NCI-H1105 (cell line): ENCODE results near the gene TMEM250.
"Not testable (repeated sequence)": the region's sequence is repeated elsewhere in the genome, so short reads cannot be mapped to it uniquely, and the experiment has no call there.

ENCODE experiments used
- DNase-seq: peaks from one replicate; lab custom pipeline; 2025; lab: John Stamatoyannopoulos, UW

Gene TMEM250

GRCh38 chr9:136111190-136111589 lies 7.5 kb downstream of the TMEM250 start:
- no peak for DNase-seq

DNA sequence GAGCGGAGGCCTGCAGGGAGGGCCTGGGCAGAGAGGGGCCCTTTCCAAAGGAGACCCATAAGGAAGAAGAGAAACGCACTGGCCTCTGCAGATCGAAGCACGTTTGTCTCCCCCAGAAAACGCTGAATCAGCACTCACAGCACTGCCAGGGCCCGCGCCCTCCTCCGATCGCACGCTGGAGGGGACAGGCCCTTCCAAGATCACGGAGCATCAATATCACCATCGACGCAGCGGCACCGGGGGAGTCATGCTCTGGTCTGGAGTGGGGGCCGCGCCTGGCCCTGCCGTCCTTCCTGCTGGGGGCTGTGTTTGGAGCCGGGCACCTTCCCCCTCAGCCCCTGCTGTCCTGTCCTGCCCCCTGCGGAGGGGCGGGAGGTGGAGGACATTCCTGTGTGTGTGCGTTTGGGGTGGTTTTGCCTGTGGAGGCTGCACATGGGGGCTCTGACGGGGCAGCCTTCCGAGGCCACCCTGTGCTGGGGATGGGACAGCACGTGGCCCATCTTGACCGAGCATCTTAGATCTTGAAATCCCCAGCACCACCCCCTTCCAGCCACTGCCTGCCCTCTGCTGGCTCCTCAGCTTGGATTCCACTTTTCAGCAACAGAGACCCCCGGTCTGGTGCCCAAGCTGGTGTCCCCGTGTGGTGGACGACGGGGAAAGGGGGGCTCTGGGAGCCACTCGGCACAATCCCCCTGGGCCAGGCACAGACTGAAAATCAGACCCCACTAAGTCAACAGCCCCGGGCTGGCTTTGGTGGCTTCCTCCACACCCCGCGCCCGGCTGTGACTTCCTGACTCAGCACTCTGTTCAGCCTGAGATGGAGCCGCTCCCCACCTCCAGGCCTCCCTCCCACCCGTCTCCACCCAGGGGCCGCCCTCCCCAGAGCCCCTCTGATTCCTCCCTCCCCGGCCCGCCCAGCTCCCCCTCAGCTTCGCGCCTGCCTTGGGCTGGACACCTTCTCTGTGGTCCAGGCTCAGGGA lies 8.3 kb downstream of the TMEM250 start:
- no peak for DNase-seq

DNA sequence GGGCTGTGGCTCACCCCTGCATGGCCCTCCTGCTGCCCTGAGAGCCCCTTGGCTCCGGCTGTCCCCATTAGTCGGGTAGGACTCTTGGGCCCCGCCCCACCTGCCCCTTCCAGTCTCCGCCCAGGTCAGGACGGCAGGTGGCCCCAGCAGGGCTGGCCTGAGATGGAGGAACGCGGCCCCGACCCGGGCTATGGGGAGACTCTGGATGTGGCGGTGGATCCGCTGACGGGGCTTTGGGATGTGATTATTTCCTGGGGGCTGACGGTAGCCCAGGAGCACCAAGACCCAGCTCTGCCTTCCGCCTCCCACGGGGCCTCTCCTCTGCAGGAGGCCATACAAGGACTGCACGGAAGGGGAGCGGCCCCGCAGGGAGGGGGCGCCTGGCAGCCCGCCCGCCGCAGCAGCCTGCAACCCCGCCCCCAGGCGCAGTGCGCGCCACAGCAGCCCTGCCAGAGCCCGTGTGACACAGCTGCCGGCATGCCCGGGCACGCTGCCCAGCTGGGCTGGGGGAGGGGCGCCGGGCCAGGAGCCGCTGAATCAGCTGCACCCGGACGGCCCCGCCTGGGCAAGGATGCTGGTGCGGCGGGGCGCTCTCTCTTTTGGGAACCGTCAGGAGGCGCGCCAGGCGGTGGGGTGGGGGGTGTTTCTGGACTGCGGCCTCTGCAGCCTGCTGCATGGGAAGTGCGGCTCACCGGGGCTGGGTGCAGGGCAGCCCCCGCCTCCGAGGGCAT lies 9.2 kb downstream of the TMEM250 start:
- peak; percentile 89 for DNase-seq

GRCh38 chr9:136108648-136109266 lies 9.9 kb downstream of the TMEM250 start:
- no peak for DNase-seq

- DNase-seq: no peak
Measured at GRCh38 chr9:136107953-136108647, 10.6 kb downstream of the TMEM250 start.

GRCh38 chr9:136107155-136107952 lies 11.3 kb downstream of the TMEM250 start:
- DNase-seq: no peak

GRCh38 chr9:136105398-136106135 lies 13.1 kb downstream of the TMEM250 start:
- no peak for DNase-seq

- no peak for DNase-seq
Measured at GRCh38 chr9:136104916-136105315, 13.8 kb downstream of the TMEM250 start.

GRCh38 chr9:136104488-136104800 lies 14.2 kb downstream of the TMEM250 start:
- no peak for DNase-seq

DNA sequence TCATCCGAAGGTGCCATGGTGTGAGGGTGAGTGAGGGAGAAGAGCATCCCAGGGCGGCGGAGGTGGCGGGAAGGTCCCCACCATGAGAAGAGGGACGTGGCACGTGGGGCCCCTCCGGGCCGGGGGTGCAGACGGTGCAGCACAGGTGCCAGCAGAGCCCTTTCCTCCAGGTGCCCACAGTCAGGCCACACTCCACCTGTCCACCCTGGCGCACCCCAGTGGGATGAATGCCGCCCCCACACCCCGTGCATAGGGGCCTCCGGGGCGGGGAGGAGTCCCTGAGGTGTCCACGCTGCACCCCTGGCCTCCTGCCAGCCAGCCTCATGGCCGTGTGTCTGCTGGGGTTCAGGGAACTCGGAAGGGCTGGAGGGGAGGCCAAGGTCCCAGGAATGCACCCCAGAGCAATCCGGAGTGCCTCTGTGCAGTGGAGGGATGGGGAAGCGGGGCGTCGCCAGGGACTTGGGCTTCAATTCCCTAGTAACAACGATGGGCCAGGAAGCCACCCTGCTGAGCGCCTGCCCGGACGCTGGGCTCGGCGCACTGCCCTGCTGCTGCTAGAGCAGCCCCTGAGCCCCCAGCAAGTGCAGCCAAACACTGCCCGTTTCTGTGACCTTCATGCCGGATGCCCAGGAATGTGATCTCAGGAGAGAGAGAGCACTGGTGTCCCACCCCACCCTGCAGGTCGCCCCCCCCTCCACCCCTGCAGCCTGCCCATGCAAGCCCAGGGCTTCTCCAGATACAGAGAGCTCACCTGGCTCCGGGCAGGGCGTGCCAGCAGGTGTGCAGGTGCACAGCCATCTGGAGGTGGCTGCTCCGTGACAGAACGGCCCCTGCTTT lies 14.8 kb downstream of the TMEM250 start:
- DNase-seq: peak; percentile 90

DNA sequence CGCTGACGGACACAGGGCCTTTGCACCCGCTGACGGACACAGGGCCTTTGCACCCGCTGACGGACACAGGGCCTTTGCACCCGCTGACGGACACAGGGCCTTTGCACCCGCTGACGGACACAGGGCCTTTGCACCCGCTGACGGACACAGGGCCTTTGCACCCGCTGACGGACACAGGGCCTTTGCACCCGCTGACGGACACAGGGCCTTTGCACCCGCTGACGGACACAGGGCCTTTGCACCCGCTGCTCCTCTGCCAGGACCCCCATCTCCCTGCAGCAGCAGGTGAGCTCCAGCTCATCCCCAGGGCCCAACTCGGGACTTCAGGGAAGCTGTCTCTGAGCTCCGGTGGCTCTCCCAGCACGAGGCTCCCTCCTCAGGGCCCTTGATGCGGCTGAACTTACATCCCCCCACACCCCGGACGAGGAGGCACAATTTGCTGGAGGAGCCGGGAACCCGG lies 17.0 kb downstream of the TMEM250 start:
- DNase-seq: not testable (repeated sequence)

- DNase-seq: no peak
Measured at GRCh38 chr9:136100700-136101614, 17.7 kb downstream of the TMEM250 start.

- DNase-seq: no peak
Measured at GRCh38 chr9:136099542-136099941, 19.1 kb downstream of the TMEM250 start.

GRCh38 chr9:136098844-136099243 lies 19.8 kb downstream of the TMEM250 start:
- no peak for DNase-seq

GRCh38 chr9:136098210-136098609 lies 20.5 kb downstream of the TMEM250 start:
- no peak for DNase-seq

DNA sequence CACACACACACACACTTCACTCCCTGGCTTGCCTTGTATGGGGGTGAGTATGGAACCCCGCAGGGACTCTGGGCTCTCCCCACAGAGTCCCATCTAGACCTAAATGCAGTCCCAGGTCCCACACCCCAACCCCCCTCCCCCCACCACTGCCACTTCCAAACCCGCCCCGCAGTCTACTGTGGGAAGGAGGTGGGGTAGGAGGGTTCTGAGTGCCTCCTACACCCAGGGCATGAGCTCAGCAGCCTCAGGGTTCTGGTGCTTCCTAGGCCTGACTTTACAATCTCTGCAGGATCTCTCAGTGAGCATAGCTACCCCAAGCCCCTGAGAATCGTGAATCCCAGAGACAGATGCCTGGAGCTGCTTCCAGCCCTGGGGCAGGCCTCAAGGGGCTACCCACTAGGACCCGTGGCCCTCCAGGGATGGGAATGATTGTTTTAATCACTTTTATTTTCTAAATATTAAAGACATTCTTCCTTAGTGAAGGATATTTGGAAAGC lies 22.1 kb downstream of the TMEM250 start:
- no peak for DNase-seq

DNA sequence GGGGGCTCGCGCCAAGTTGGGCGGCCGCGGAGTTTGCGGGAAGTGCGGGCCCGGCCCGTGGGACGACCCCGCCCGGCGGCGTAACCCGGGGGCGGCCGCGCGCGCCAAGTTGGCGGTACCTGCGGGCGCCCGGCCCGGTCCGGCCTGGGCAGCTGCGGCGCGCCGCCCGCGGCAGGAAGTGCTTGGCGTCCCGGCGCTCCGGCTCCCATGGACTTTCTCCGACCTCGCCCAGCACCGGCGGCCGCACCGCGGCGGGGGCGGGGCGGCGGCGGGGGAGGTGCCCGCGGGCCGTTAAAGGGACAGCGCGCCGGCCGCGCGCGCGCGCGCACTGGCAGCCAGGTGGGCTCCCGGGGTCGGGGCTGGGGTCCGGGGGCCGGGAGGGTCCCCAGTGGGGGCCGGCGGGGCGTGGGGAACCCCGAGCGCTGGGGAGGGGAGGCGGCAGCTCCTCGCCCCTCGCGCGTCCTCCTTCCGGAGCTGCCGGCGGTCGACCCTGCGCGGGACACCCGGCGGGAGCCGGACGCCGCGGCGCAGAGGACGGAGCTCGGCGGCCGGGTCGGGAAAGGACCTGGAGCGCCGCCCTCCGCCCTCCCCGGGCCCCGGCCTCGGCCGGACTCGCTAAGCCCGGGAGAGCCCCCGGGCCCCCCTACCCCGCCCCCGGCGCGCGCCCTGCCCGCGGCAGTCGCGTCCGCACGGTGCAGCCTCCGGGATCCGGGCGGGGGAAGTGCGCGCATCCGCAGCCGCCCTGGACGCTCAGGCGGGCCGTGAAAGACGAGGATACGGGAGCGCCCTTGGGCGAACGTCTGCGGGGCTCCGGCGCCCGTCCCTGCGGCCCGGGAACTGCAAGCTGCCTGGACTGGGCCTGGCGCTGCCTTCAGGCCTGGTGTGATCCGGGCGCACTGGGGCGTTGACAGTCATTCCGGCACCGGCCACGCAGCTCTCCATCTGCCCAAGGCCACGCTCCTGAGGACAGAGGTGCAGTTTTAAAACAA lies 23.3 kb downstream of the TMEM250 start, which contains the start of gene NACC2:
TSS of gene NACC2 (minus strand) at position 220 of the 989 bp plus-strand sequence. CDS start 44,768 bp downstream, outside the sequence.
- no peak for DNase-seq
